Tongue (tissue), 2 donors: ENCODE data around the gene SLC26A1. TPM values are rescaled to one million over a fixed set of nuclear protein-coding genes. Genes with fewer than 3 reads are reported as not detected.

Experiments
- DNase-seq: peaks from one replicate; pipeline ENCODE4 v3.0.0-alpha.2; 2015
- total RNA-seq: library from RNA; depleted of rRNA; stranded (reverse); fragments of >200 nt; gene quantifications from one replicate; pipeline ENCODE4 v1.2.3, GENCODE V29; 2014

SLC26A1 gene
- total RNA-seq, 1 donor from 2014 or later, result 0.31 TPM

- no peak for DNase-seq
Measured at GRCh38 chr4:964346-965025, 28.7 kb downstream of the SLC26A1 start.

DNA sequence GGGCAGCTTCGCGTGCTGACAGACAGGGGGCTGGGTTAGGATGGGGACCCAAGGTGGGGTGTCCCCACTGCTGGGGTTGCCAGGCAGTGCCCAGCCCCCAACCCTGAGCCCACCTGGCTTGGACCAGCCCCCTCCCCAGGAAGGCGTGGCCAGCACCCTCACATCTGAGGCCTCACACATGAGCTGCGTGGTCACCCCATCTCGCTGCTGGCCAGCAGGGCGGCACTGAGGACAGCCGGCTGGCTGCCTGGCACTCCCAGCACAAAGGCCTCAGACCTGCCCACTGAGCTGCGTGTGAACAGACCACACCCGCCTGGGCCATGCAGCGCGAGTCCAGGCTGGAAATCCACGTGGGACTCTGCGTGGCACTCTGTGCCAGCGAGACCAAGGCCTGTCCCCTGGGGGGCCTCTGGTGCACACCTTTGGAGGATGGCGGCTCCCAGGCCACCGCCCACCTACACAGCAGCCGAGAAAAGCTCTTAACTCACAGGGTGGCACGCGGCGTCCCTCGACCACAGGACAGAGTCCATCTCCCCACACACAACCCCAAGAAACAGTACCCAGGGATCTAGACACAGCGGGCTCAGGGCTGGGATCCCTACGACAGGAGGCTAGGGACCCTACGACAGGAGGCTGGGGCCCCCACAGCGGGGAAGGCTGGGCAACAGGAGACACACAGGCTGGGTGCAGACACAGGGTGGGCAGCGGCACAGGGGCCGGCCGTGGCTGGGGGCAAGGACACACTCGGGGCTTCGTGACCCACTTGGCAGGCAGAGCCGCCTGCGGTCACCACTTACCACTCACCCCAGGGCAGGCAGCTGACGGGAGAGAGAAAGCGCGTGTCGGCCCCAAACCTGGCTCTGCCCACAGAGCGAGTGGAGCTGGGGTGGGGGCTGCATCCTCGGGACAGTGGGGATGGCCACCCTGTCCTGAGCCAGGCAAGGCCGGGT is 29.7 kb downstream of the SLC26A1 start:
- no peak for DNase-seq

- DNase-seq, result no peak
Measured at GRCh38 chr4:962231-963208, 30.7 kb downstream of the SLC26A1 start.

DNA sequence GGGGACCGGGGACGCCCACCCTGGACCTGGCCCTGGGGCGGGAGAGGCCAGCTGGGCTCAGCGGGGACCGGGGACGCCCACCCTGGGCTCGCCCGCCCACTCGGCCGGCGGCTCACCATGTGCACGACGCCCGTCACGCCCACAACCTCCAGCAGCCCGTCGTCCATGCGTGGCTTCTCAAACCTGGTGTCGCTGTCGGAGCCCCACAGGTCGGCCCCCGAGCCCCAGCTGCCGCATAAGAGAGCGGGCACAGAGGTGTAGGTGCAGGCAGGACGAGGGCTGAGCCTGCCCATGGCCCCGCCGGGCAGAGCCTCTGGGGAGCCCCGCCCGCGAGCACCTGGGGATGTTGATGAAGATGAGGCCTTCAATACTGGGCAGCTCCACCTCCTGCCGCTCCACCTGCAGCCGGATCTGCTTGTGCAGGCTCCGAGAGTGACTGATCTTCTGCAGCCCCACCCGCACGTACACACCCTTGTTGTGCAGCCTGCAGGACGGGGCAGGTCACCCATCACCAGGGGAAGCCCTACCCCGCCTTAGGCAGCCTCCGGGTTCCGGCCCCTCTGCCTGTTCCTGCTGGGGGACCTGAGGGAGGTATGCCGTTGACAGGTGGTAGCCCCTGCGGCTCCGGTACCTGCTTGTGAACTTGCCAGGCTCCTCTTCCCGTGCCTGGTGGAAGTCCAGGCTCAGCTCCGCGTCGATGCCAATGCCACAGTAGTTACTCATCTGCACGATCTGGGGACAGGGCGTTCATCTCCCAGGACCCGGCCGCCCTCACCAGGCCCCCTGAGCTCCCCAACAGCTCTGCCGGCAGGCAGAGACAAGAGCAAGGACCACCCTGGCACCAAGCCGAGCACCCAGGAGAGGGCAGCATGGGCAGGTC is 31.6 kb downstream of the SLC26A1 start:
- no peak for DNase-seq

- DNase-seq, result no peak
Measured at GRCh38 chr4:960636-961350, 32.4 kb downstream of the SLC26A1 start.

GRCh38 chr4:960140-960635 is 33.0 kb downstream of the SLC26A1 start:
- no peak for DNase-seq

GRCh38 chr4:959338-960139 is 33.7 kb downstream of the SLC26A1 start:
- no peak for DNase-seq

- DNase-seq, result no peak
Measured at GRCh38 chr4:958696-959337, 34.4 kb downstream of the SLC26A1 start.

DNA sequence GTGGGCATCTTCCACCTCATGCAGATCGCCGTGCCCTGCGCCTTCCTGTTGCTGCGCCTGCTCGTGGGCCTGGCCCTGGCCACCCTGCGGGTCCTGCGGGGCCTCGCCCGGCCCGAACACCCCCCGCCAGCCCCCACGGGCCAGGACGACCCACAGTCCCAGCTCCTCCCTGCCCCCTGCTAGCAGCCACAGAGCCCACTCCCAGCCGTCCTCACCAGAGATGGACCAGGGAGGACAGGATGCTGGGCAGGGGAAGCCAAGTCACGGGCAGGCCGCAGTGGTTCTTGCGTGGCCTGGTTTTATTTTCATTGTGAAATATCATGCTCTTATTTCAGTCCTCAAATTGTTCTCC is 34.9 kb downstream of the SLC26A1 start:
- DNase-seq, result no peak

- DNase-seq, result no peak
Measured at GRCh38 chr4:957581-958313, 35.5 kb downstream of the SLC26A1 start.

GRCh38 chr4:957231-957580 is 36.0 kb downstream of the SLC26A1 start:
- DNase-seq, result no peak

DNA sequence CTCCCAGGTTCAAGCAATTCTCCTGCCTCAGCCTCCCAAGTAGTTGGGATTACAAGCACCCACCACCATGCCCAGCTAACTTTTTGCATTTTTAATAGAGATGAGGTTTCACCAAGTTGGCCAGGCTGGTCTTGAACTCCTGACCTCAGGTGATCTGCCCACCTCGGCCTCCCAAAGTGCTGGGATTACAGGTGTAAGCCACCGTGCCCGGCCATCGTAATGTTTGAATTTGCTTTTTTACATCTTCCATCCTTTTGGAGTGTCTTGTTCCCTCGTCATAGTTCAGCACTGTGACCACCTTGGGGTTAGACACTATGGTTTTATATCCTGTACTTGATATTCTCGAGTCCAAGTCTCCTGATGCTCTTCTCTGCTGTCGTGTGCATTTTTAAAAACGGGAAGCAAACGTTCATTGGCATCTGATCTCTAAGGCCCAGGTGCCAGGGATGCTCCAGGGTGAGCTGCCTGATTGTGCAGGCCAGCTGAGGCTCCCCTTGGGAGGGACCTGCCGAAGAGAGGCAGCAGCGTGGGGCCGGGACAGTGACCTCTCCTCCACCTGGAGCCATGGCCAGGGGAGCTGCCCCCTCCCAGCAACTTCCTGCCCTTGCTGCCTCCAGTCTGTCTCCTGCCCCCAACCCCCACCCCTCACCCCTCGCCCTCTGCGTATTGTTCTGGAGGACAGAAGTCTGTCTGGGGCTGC is 36.5 kb downstream of the SLC26A1 start:
- no peak for DNase-seq

GRCh38 chr4:955931-956381 is 37.2 kb downstream of the SLC26A1 start:
- no peak for DNase-seq

DNA sequence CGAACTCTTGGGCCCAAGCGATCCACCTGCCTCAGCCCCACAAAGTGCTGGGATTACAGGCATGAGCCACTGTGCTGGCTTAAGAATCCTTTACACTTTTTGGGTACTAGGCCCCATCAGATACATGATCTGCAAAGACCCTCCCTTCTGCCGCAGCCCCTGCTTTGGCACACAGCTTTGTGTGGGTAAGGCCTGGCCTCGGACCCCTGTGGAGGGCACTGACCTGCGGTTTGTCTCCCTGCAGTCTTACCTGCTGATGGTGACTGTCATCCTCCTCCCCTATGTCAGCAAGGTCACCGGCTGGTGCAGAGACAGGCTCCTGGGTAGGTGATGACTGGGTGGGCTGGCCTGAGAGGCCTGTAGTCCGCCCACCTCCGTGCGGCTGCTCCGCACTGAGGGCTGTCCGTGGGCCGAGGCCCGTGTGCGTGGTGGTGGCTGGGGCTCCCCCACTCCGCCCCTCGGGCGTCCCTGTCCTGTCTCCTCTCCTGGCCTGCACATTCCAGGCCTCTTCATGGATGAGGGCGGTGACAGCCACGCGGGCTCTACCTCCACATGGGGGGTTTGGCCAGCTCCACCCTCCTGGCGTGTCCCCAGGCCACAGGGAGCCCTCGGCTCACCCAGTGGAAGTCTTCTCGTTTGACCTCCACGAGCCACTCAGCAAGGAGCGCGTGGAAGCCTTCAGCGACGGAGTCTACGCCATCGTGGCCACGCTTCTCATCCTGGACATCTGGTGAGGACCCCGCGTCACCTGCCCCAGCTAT is 37.9 kb downstream of the SLC26A1 start:
- DNase-seq, result no peak

- no peak for DNase-seq
Measured at GRCh38 chr4:954211-955020, 38.8 kb downstream of the SLC26A1 start.

GRCh38 chr4:953574-953915 is 39.7 kb downstream of the SLC26A1 start:
- no peak for DNase-seq
